Naive thymus-derived CD8-positive, alpha-beta T cell (primary cell): Measurements from ENCODE around the gene HDGF. TPM values are rescaled to one million over a fixed set of nuclear protein-coding genes. Genes with fewer than 3 reads are reported as not detected.
A peak's percentile ranks its signal among the peaks of the same experiment; 100 is the strongest.

Experiments
- ATAC-seq, 2 donors: fragments of 150-1000 bp; cut with Tn5 transposase in 1 of 2; sonication (Bioruptor Pico), chemical (Tn5 transposase) in 1 of 2; 1 replicate in 1 of 2; 2 replicates in 1 of 2; pipeline ENCODE4 v1.10.0; 2021; ENCODE audit warnings: mild to moderate bottlenecking in 2 of 2, moderate library complexity in 2 of 2
- POLR2A ChIA-PET: fragments of 350-600 bp; sonication (Branson Sonifier 250); formaldehyde crosslinking; loops from one replicate; lab custom pipeline; 2021; ENCODE audit warnings: antibody characterized with exemption; lab: Charles Lee
- DNase-seq, 10 donors: peaks; one replicate each; pipeline versions ENCODE4 v3.0.0 to v3.0.0-alpha.2; 2020 to 2022
- H3K27ac Mint-ChIP-seq, 10 donors: one replicate each; pipeline ENCODE4 v1.8.0; 2020 to 2022; ENCODE audit warnings: mild to moderate bottlenecking in 10 of 10, mixed read lengths in 10 of 10, moderate library complexity in 4 of 10, inconsistent platforms in 1 of 10
- H3K27me3 Mint-ChIP-seq, 5 donors: one replicate each; pipeline ENCODE4 v1.8.0; 2021 to 2022; ENCODE audit warnings: mixed read lengths in 5 of 5
- H3K36me3 Mint-ChIP-seq, 3 donors: one replicate each; pipeline ENCODE4 v1.8.0; 2020 to 2022; ENCODE audit warnings: mixed read lengths in 3 of 3, mild to moderate bottlenecking in 2 of 3, inconsistent platforms in 1 of 3
- H3K4me1 Mint-ChIP-seq, 4 donors: one replicate each; pipeline ENCODE4 v1.8.0; 2021 to 2022; ENCODE audit warnings: mixed read lengths in 4 of 4
- H3K4me3 Mint-ChIP-seq, 10 donors: one replicate each; pipeline ENCODE4 v1.8.0; 2020 to 2022; ENCODE audit warnings: mild to moderate bottlenecking in 10 of 10, mixed read lengths in 10 of 10, moderate library complexity in 6 of 10, inconsistent platforms in 1 of 10
- H3K9me3 Mint-ChIP-seq, 9 donors: one replicate each; pipeline ENCODE4 v1.8.0; 2020 to 2022; ENCODE audit warnings: mixed read lengths in 9 of 9, mild to moderate bottlenecking in 3 of 9, inconsistent platforms in 1 of 9, moderate library complexity in 1 of 9
- polyA plus RNA-seq, 3 donors: library from polyadenylated mRNA; unstranded; fragments of 300-500 nt; fragmentation: Illumina TruSeq; gene quantifications; one replicate each; pipeline ENCODE4 v1.2.3, GENCODE V29; 2021
- total RNA-seq, 8 experiments: library from RNA in 2 of 8; stranded (reverse) in 2 of 8; gene quantifications; one replicate each; pipeline ENCODE4 v1.2.3 and lab custom pipeline; 2021 to 2026

Gene HDGF
- total and polyA plus RNA-seq, 5 experiments from 2014 or later, result 25.0 to 103 (median 50.1) TPM

DNA sequence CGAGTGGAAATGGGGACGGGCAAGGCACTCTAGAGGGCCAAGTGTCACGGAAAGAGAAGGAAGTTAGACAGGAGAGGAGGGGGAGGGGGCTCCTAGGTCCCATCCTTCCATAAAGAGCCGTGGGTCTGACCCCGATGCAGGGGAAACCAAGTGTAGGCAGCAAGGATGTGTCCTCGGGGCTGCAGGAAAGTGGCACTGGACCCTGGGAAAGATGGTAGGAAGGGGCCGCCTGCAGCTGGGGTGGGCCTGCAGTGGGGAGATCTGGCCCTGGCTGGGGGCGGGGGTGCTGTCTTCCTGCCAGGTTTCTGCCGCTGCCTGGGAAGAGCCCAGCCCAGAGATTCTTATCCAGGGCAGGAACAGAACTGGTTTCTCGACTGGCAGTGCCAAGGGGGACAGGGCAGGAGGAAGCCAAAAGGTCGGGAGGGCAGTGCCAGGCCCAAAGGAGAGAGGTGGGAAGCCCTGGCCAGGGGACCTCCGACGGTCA, 59.0 kb downstream of the HDGF start:
- Mint-ChIP-seq H3K9me3 (no peaks in the 10 kb centered on the region), H3K4me1 (peaks cover 19 to 32% (median 25%) of the 10 kb centered on the region in 4 donors), H3K27ac (peak overlapping the region in 2 of 10 donors; percentile 67 to 72), H3K27me3 (peaks cover 28 to 69% (median 53%) of the 10 kb centered on the region in 5 donors), H3K36me3 (no peaks in the 10 kb centered on the region), H3K4me3 (peak overlapping the region in 2 of 10 donors; percentile 7 to 41)
- POLR2A ChIA-PET, result interaction anchor here (0.7 kb wide), 1 partner anchor 21 kb away, joined by 3 read pairs; no protein-coding TSS in a partner anchor
- ATAC-seq (no peak), DNase-seq (peak in 1 of 10 donors; percentile 38)

Other genes with a start within 250 kb of the HDGF start
- gene IQGAP3, start 179.1 kb downstream of the HDGF start, total RNA-seq, result under 1 TPM in 1 of 2 experiments, not detected in 1; 0.08 TPM
- not detected for gene IQGAP3, start 179.1 kb downstream of the HDGF start, polyA plus RNA-seq
- 10 to 100 TPM; 41.3 to 44.3 TPM for gene TTC24, start 172.0 kb downstream of the HDGF start, total RNA-seq
- gene TTC24, start 172.0 kb downstream of the HDGF start, polyA plus RNA-seq, result 1 to 10 TPM; 3.8 to 6.7 (median 6.7) TPM
- 10 to 100 TPM; 39.7 to 42.1 TPM for gene NAXE, start 159.9 kb downstream of the HDGF start, total RNA-seq
- gene NAXE, start 159.9 kb downstream of the HDGF start, polyA plus RNA-seq, result 100 to 1,000 TPM in 2 of 3 donors, 10 to 100 TPM in 1; 85.6 to 124 (median 103) TPM
- 10 to 100 TPM; 44.2 to 45.1 TPM for gene GPATCH4, start 150.2 kb downstream of the HDGF start, total RNA-seq
- gene GPATCH4, start 150.2 kb downstream of the HDGF start, polyA plus RNA-seq, result 10 to 100 TPM; 27.3 to 70.4 (median 42.0) TPM
- under 1 TPM; 0.39 to 0.58 TPM for gene HAPLN2, start 132.3 kb downstream of the HDGF start, total RNA-seq
- gene HAPLN2, start 132.3 kb downstream of the HDGF start, polyA plus RNA-seq, result not detected
- not detected for gene BCAN, start 109.6 kb downstream of the HDGF start, total RNA-seq
- not detected for gene BCAN, start 109.6 kb downstream of the HDGF start, polyA plus RNA-seq
- gene NES, start 74.3 kb downstream of the HDGF start, total RNA-seq, result not detected
- gene NES, start 74.3 kb downstream of the HDGF start, polyA plus RNA-seq, result not detected
- 1 to 10 TPM in 1 of 2 experiments, under 1 TPM in 1; 0.44 to 2.9 TPM for gene CRABP2, start 46.1 kb downstream of the HDGF start, total RNA-seq
- gene CRABP2, start 46.1 kb downstream of the HDGF start, polyA plus RNA-seq, result not detected
- 10 to 100 TPM; 33.6 to 39.3 TPM for gene METTL25B, start 23.2 kb downstream of the HDGF start, total RNA-seq
- 1 to 10 TPM; 2.3 to 6.7 (median 5.6) TPM for gene METTL25B, start 23.2 kb downstream of the HDGF start, polyA plus RNA-seq
- gene ISG20L2, start 22.9 kb downstream of the HDGF start, total RNA-seq, result 10 to 100 TPM; 45.0 to 50.3 TPM
- gene ISG20L2, start 22.9 kb downstream of the HDGF start, polyA plus RNA-seq, result 10 to 100 TPM; 20.0 to 23.4 (median 20.7) TPM
- 10 to 100 TPM; 49.7 to 56.9 TPM for gene MRPL24, start 10.6 kb downstream of the HDGF start, total RNA-seq
- 100 to 1,000 TPM in 2 of 3 donors, 10 to 100 TPM in 1; 98.6 to 109 (median 103) TPM for gene MRPL24, start 10.6 kb downstream of the HDGF start, polyA plus RNA-seq
- gene PRCC, start 15.9 kb upstream of the HDGF start, total RNA-seq, result 10 to 100 TPM; 59.5 to 64.0 TPM
- gene PRCC, start 15.9 kb upstream of the HDGF start, polyA plus RNA-seq, result 10 to 100 TPM; 22.9 to 55.7 (median 39.9) TPM
- 10 to 100 TPM; 24.3 to 24.7 TPM for gene SH2D2A, start 65.2 kb upstream of the HDGF start, total RNA-seq
- 10 to 100 TPM; 23.6 to 31.5 (median 25.6) TPM for gene SH2D2A, start 65.2 kb upstream of the HDGF start, polyA plus RNA-seq
- not detected for gene INSRR, start 107.4 kb upstream of the HDGF start, total RNA-seq
- not detected for gene INSRR, start 107.4 kb upstream of the HDGF start, polyA plus RNA-seq
- gene NTRK1, start 109.2 kb upstream of the HDGF start, total RNA-seq, result not detected
- gene NTRK1, start 109.2 kb upstream of the HDGF start, polyA plus RNA-seq, result under 1 TPM in 2 of 3 donors, not detected in 1; 0.14 to 0.25 TPM
- under 1 TPM in 1 of 2 experiments, not detected in 1; 0.11 TPM for gene PEAR1, start 142.0 kb upstream of the HDGF start, total RNA-seq
- gene PEAR1, start 142.0 kb upstream of the HDGF start, polyA plus RNA-seq, result not detected
- gene LRRC71, start 169.0 kb upstream of the HDGF start, total RNA-seq, result not detected
- not detected for gene LRRC71, start 169.0 kb upstream of the HDGF start, polyA plus RNA-seq